CD14-positive monocyte (primary cell): ENCODE data around the gene SEC24A. TPM values are rescaled to one million over a fixed set of nuclear protein-coding genes. Genes with fewer than 3 reads are reported as not detected.
A peak's percentile ranks its signal among the peaks of the same experiment; 100 is the strongest.
"Not testable (repeated sequence)": the region's sequence is repeated elsewhere in the genome, so short reads cannot be mapped to it uniquely, and the experiment has no call there.

Experiments
- DNase-seq, 3 donors: peaks; one replicate each; pipeline ENCODE4 v3.0.0-alpha.2; 2011 to 2022
- H2AFZ ChIP-seq: 2 replicates; pipeline ENCODE4 v1.6.0; 2012; ENCODE audit warnings: mild to moderate bottlenecking, low read depth, low read length, inconsistent platforms; ENCODE audit not compliant: insufficient read depth, poor library complexity, severe bottlenecking
- H3K27ac ChIP-seq, 2 donors: 1 replicate in 1 of 2; 2 replicates in 1 of 2; pipeline ENCODE4 v1.5.1; 2012 to 2013; ENCODE audit warnings: low read length in 2 of 2, control low read depth in 1 of 2, inconsistent platforms in 1 of 2, low read depth in 1 of 2, mild to moderate bottlenecking in 1 of 2
- H3K27me3 ChIP-seq, 2 donors: one replicate each; pipeline versions ENCODE4 v1.6.0 to v1.6.1; 2011 to 2013; ENCODE audit warnings: low read length in 2 of 2; ENCODE audit not compliant: control insufficient read depth in 2 of 2, insufficient read depth in 2 of 2
- H3K36me3 ChIP-seq, 2 donors: replicated peaks in 1 of 2; 1 replicate in 1 of 2; 2 replicates in 1 of 2; pipeline versions ENCODE4 v1.5.1 to v1.6.1; 2012 to 2013; ENCODE audit warnings: low read length in 2 of 2, control low read depth in 1 of 2, inconsistent platforms in 1 of 2, mild to moderate bottlenecking in 1 of 2; ENCODE audit not compliant: insufficient read depth in 2 of 2, control insufficient read depth in 1 of 2
- H3K4me1 ChIP-seq, 2 donors: 1 replicate in 1 of 2; 2 replicates in 1 of 2; pipeline versions ENCODE4 v1.5.1 to v1.6.1; 2012 to 2013; ENCODE audit warnings: low read length in 2 of 2, control low read depth in 1 of 2, inconsistent platforms in 1 of 2, mild to moderate bottlenecking in 1 of 2, moderate library complexity in 1 of 2; ENCODE audit not compliant: insufficient read depth in 2 of 2, control insufficient read depth in 1 of 2
- H3K4me2 ChIP-seq: replicated peaks from 2 replicates; pipeline ENCODE3; 2012; ENCODE audit warnings: low read length, moderate library complexity, mild to moderate bottlenecking; ENCODE audit not compliant: poor library complexity, severe bottlenecking; ENCODE audit errors: extremely low read depth
- H3K4me3 ChIP-seq, 3 experiments: fragments of 200-600 bp in 1 of 3; sonication (generic) in 1 of 3; replicated peaks in 1 of 3; 1 replicate in 2 of 3; 2 replicates in 1 of 3; pipeline ENCODE4 v1.5.1; 2011 to 2013; ENCODE audit warnings: low read length in 3 of 3, mild to moderate bottlenecking in 3 of 3, control low read depth in 2 of 3, low read depth in 2 of 3, inconsistent platforms in 1 of 3, moderate library complexity in 1 of 3
- H3K79me2 ChIP-seq: 2 replicates; pipeline ENCODE4 v1.6.0; 2012; ENCODE audit warnings: mild to moderate bottlenecking, control low read depth, inconsistent platforms, low read length, moderate library complexity; ENCODE audit not compliant: insufficient read depth
- H3K9ac ChIP-seq: 2 replicates; pipeline ENCODE4 v1.6.0; 2017; ENCODE audit warnings: low read length, mild to moderate bottlenecking; ENCODE audit not compliant: insufficient read depth, poor library complexity, severe bottlenecking
- H3K9me3 ChIP-seq, 2 donors: replicated peaks in 1 of 2; 1 replicate in 1 of 2; 2 replicates in 1 of 2; pipeline versions ENCODE4 v1.5.1 to v1.6.1; 2012 to 2013; ENCODE audit warnings: low read length in 2 of 2, control low read depth in 1 of 2; ENCODE audit not compliant: control insufficient read depth in 1 of 2, insufficient read depth in 1 of 2
- H4K20me1 ChIP-seq: 2 replicates; pipeline ENCODE4 v1.6.0; 2012; ENCODE audit warnings: mild to moderate bottlenecking, low read length, control low read depth, moderate library complexity; ENCODE audit not compliant: insufficient read depth
- H3K27ac Mint-ChIP-seq, 7 donors: one replicate each; pipeline ENCODE4 v1.8.0; 2020; ENCODE audit warnings: mild to moderate bottlenecking in 7 of 7, mixed read lengths in 7 of 7, moderate library complexity in 6 of 7, inconsistent platforms in 2 of 7
- H3K27me3 Mint-ChIP-seq, 3 donors: one replicate each; pipeline ENCODE4 v1.8.0; 2021 to 2022; ENCODE audit warnings: low read depth in 3 of 3, mild to moderate bottlenecking in 3 of 3, mixed read lengths in 3 of 3, moderate library complexity in 3 of 3, inconsistent platforms in 1 of 3
- H3K36me3 Mint-ChIP-seq, 2 donors: one replicate each; pipeline ENCODE4 v1.8.0; 2020; ENCODE audit warnings: mixed read lengths in 2 of 2, inconsistent platforms in 1 of 2, mild to moderate bottlenecking in 1 of 2
- H3K4me1 Mint-ChIP-seq: one replicate; pipeline ENCODE4 v1.8.0; 2020; ENCODE audit warnings: mild to moderate bottlenecking, mixed read lengths
- H3K4me3 Mint-ChIP-seq, 2 donors: one replicate each; pipeline ENCODE4 v1.8.0; 2020; ENCODE audit warnings: mild to moderate bottlenecking in 2 of 2, mixed read lengths in 2 of 2, moderate library complexity in 1 of 2
- H3K9me3 Mint-ChIP-seq, 7 donors: one replicate each; pipeline ENCODE4 v1.8.0; 2020 to 2022; ENCODE audit warnings: mixed read lengths in 7 of 7, mild to moderate bottlenecking in 6 of 7, moderate library complexity in 6 of 7, inconsistent platforms in 2 of 7
- WGBS: methylation state at CpG from one replicate; pipeline ENCODE4 v1.1.5; 2013; ENCODE audit warnings: missing lambda C conversion rate; ENCODE audit not compliant: insufficient coverage; 5-methylcytosine and 5-hydroxymethylcytosine counted together
- intact Hi-C, 2 donors: fragments of 100-400 bp; cut with micrococcal nuclease; formaldehyde crosslinking; loops; one replicate each; pipeline versions ENCODE4 v1.15.0 to v1.15.1; 2023
- polyA plus RNA-seq, 3 donors: library from polyadenylated mRNA; depleted of rRNA in 1 of 3; unstranded in 2 of 3; stranded (reverse) in 1 of 3; fragments of 300-500 nt in 2 of 3; fragments of >200 nt in 1 of 3; fragmentation: Illumina TruSeq in 2 of 3; gene quantifications; 1 replicate in 2 of 3; 2 replicates in 1 of 3; pipeline ENCODE4 v1.2.3, GENCODE V29; 2012 to 2021
- TF ChIP-seq, protein P1 (sequence below): fragments of 200-600 bp; IDR thresholded peaks from one replicate; pipeline ENCODE4 v1.8.0; 2022; ENCODE audit warnings: antibody characterized with exemption, mild to moderate bottlenecking

The SEC24A gene
- polyA plus RNA-seq, 3 donors: 4.9 to 8.5 (median 7.7) TPM

DNA sequence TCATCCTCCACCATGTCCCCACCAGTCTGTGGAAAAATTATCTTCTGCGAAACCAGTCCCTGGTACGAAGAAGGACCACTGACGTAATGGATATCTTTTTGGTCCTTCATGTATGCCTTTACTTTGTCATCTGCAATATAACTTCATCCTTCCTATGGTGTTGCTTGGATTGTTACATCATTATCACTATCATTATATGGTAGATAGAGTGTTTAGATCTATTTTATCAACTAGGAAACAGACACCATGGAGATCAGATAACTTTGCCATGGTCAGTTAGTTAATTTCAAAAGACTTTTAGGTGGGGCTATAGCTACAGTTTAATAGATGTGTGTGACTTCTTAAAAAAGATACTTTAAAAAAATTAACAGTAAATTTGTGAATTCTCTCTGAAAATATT is 66.0 kb downstream of the SEC24A start:
- H3K4me3 Mint-ChIP-seq: no peak overlapping the region
- H3K27ac ChIP-seq: no peak overlapping the region
- H3K4me2 ChIP-seq: no peak overlapping the region
- TF ChIP-seq, protein P1, sequence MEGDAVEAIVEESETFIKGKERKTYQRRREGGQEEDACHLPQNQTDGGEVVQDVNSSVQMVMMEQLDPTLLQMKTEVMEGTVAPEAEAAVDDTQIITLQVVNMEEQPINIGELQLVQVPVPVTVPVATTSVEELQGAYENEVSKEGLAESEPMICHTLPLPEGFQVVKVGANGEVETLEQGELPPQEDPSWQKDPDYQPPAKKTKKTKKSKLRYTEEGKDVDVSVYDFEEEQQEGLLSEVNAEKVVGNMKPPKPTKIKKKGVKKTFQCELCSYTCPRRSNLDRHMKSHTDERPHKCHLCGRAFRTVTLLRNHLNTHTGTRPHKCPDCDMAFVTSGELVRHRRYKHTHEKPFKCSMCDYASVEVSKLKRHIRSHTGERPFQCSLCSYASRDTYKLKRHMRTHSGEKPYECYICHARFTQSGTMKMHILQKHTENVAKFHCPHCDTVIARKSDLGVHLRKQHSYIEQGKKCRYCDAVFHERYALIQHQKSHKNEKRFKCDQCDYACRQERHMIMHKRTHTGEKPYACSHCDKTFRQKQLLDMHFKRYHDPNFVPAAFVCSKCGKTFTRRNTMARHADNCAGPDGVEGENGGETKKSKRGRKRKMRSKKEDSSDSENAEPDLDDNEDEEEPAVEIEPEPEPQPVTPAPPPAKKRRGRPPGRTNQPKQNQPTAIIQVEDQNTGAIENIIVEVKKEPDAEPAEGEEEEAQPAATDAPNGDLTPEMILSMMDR: no peak
- no peaks in the 10 kb centered on the region for H3K9me3 Mint-ChIP-seq
- H3K9me3 ChIP-seq: no peaks in the 10 kb centered on the region
- no peak for DNase-seq
- no peaks in the 10 kb centered on the region for H3K4me1 ChIP-seq
- intact Hi-C loops: no loop called here
- H3K27ac Mint-ChIP-seq: no peak overlapping the region
- no peaks in the 10 kb centered on the region for H3K27me3 ChIP-seq
- H3K4me1 Mint-ChIP-seq: no peaks in the 10 kb centered on the region
- H3K9ac ChIP-seq: no peak overlapping the region
- no CpG with 5 or more reads among the region's 3 CpGs for WGBS
- peaks cover 58 to 88% of the 10 kb centered on the region in 2 donors for H3K36me3 Mint-ChIP-seq
- no peak overlapping the region for H2AFZ ChIP-seq
- no peaks in the 10 kb centered on the region for H3K79me2 ChIP-seq
- H3K36me3 ChIP-seq: peaks cover 76 to 86% of the 10 kb centered on the region in 2 donors
- H4K20me1 ChIP-seq: no peaks in the 10 kb centered on the region
- H3K27me3 Mint-ChIP-seq: no peaks in the 10 kb centered on the region
- H3K4me3 ChIP-seq: no peak overlapping the region

DNA sequence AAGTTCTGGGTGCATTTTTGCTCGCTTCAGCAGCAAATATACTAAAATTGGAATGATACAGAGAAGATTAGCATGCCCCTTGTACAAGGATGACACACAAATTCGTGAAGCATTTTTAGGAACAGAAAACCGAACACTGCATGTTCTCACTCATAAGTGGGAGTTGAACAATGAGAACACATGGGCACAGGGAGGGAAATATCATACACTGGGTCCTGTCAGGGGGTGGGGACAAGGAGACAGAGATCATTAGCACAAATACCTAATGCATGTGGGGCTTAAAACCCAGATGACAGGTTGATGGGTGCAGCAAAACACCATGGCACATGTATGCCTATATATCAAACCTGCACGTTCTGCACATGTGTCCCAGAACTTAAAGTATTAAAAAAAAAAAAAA is 66.9 kb downstream of the SEC24A start:
- peaks cover 76 to 86% of the 10 kb centered on the region in 2 donors for H3K36me3 ChIP-seq
- H3K9me3 ChIP-seq, H3K79me2 ChIP-seq, H3K4me2 ChIP-seq, H3K27ac ChIP-seq, intact Hi-C loops, H3K9ac ChIP-seq, H2AFZ ChIP-seq, H3K4me1 ChIP-seq, H3K27me3 Mint-ChIP-seq, H3K4me1 Mint-ChIP-seq, H4K20me1 ChIP-seq, DNase-seq, H3K4me3 ChIP-seq, H3K27me3 ChIP-seq, H3K4me3 Mint-ChIP-seq, H3K9me3 Mint-ChIP-seq: not testable (repeated sequence)
- 100% methylated on average over 2 of the region's 4 CpGs for WGBS
- peak overlapping the region in 2 of 7 donors; percentile 29 to 65 for H3K27ac Mint-ChIP-seq
- peaks cover 56 to 86% of the 10 kb centered on the region in 2 donors for H3K36me3 Mint-ChIP-seq
